Vagina (tissue), 2 donors: ENCODE data around the gene SLC16A9. TPM values are rescaled to one million over a fixed set of nuclear protein-coding genes. Genes with fewer than 3 reads are reported as not detected.

Experiments used
- DNase-seq, 2 donors: peaks; one replicate each; pipeline ENCODE4 v3.0.0-alpha.2; 2017; ENCODE audit errors: extremely low spot score in 2 of 2
- H3K27ac ChIP-seq: fragments of 200-600 bp; sonication (generic); one replicate; pipeline ENCODE4 v1.5.1; 2019
- H3K27me3 ChIP-seq: fragments of 200-600 bp; sonication (generic); one replicate; pipeline ENCODE4 v1.5.1; 2019
- H3K36me3 ChIP-seq, 2 donors: fragments of 200-600 bp; sonication (generic); one replicate each; pipeline ENCODE4 v1.5.1; 2017 to 2019
- H3K4me1 ChIP-seq: fragments of 200-600 bp; sonication (generic); one replicate; pipeline ENCODE4 v1.5.1; 2019
- H3K4me3 ChIP-seq, 2 donors: fragments of 200-600 bp; sonication (generic); 1 replicate in 1 of 2; 2 replicates in 1 of 2; pipeline ENCODE4 v1.5.1; 2016 to 2019
- H3K9me3 ChIP-seq: fragments of 200-600 bp; sonication (generic); one replicate; pipeline ENCODE4 v1.5.1; 2019
- CTCF ChIP-seq, 3 experiments: fragments of 450-650 bp in 2 of 3; fragments of 200-600 bp in 1 of 3; sonication (generic) in 1 of 3; IDR thresholded peaks; one replicate each; pipeline ENCODE4 v1.5.1; 2017 to 2019; ENCODE audit warnings: antibody characterized with exemption in 3 of 3, mild to moderate bottlenecking in 2 of 3, moderate library complexity in 2 of 3
- POLR2A ChIP-seq, 2 donors: fragments of 450-650 bp; IDR thresholded peaks; one replicate each; pipeline ENCODE4 v1.6.1; 2017; ENCODE audit warnings: antibody characterized with exemption in 2 of 2, mild to moderate bottlenecking in 2 of 2, moderate library complexity in 2 of 2
- POLR2AphosphoS5 ChIP-seq, 2 donors: sonication (generic); formaldehyde crosslinking; IDR thresholded peaks; one replicate each; pipeline ENCODE4 v1.9.0; 2017; ENCODE audit warnings: antibody characterized with exemption in 2 of 2, mild to moderate bottlenecking in 2 of 2, low read depth in 1 of 2; ENCODE audit not compliant: insufficient read depth in 1 of 2
- intact Hi-C: fragments of 100-400 bp; cut with DNase I; formaldehyde crosslinking; loops from one replicate; pipeline ENCODE4 v1.15.1; 2023
- total RNA-seq: library from RNA; depleted of rRNA; stranded (reverse); fragments of >200 nt; gene quantifications from one replicate; pipeline ENCODE4 v1.2.3, GENCODE V29; 2016

The SLC16A9 gene
- total RNA-seq, 1 donor from 2014 or later, result 3.7 TPM

- Histone ChIP-seq H3K4me1 (no peaks in the 10 kb centered on the region), H3K9me3 (no peaks in the 10 kb centered on the region), H3K4me3 (no peak overlapping the region), H3K27me3 (no peaks in the 10 kb centered on the region), H3K27ac (peak overlapping the region; percentile 10), H3K36me3 (no peaks in the 10 kb centered on the region)
- intact Hi-C loops, result loop anchor here (10.0 kb wide), 3 partner anchors 181 to 421 kb away; no protein-coding TSS in a partner anchor
- TF ChIP-seq CTCF (IDR thresholded peaks at IDR 0.05), result no peak
- no peak for TF ChIP-seq POLR2AphosphoS5 (IDR thresholded peaks at IDR 0.05; ENCODE audit: insufficient read depth in 1 of 2, low read depth in 1 of 2)
- DNase-seq, result no peak
These were observed 85.5 kb downstream of the SLC16A9 start for GRCh38 chr10:59624136-59624535.

GRCh38 chr10:59623133-59624121 lies 86.2 kb downstream of the SLC16A9 start:
- DNase-seq, result no peak
- no peaks in the 10 kb centered on the region for H3K36me3 ChIP-seq
- no peaks in the 10 kb centered on the region for H3K27me3 ChIP-seq
- no peak overlapping the region for H3K4me3 ChIP-seq
- H3K27ac ChIP-seq, result peak overlapping the region; percentile 10
- no peaks in the 10 kb centered on the region for H3K9me3 ChIP-seq
- TF ChIP-seq POLR2A (IDR thresholded peaks at IDR 0.05) (no peak), CTCF (IDR thresholded peaks at IDR 0.05) (no peak)
- no peaks in the 10 kb centered on the region for H3K4me1 ChIP-seq
- intact Hi-C loops, result loop anchor here (10.0 kb wide), 3 partner anchors 181 to 421 kb away; no protein-coding TSS in a partner anchor

- intact Hi-C loops, result loop anchor here (10.0 kb wide), 3 partner anchors 182 to 422 kb away; no protein-coding TSS in a partner anchor
- no peak for DNase-seq
- Histone ChIP-seq H3K36me3 (no peaks in the 10 kb centered on the region), H3K4me1 (no peaks in the 10 kb centered on the region), H3K27me3 (no peaks in the 10 kb centered on the region), H3K4me3 (no peak overlapping the region), H3K9me3 (no peaks in the 10 kb centered on the region), H3K27ac (no peak overlapping the region)
- TF ChIP-seq CTCF (IDR thresholded peaks at IDR 0.05), result peak; percentile 15 to 65 (median 56)
- no peak for TF ChIP-seq POLR2AphosphoS5 (IDR thresholded peaks at IDR 0.05; ENCODE audit: insufficient read depth in 1 of 2, low read depth in 1 of 2)
These were observed 87.1 kb downstream of the SLC16A9 start for GRCh38 chr10:59622320-59623132.

GRCh38 chr10:59621771-59622170 lies 87.9 kb downstream of the SLC16A9 start:
- H3K4me1 ChIP-seq, result no peaks in the 10 kb centered on the region
- H3K36me3 ChIP-seq, result no peaks in the 10 kb centered on the region
- H3K4me3 ChIP-seq, result no peak overlapping the region
- no peaks in the 10 kb centered on the region for H3K27me3 ChIP-seq
- intact Hi-C loops, result loop anchor here (10.0 kb wide), 3 partner anchors 183 to 423 kb away; no protein-coding TSS in a partner anchor
- no peaks in the 10 kb centered on the region for H3K9me3 ChIP-seq
- H3K27ac ChIP-seq, result no peak overlapping the region
- DNase-seq, result no peak
- TF ChIP-seq CTCF (IDR thresholded peaks at IDR 0.05) (no peak), POLR2A (IDR thresholded peaks at IDR 0.05) (no peak), POLR2AphosphoS5 (IDR thresholded peaks at IDR 0.05; ENCODE audit: insufficient read depth in 1 of 2, low read depth in 1 of 2) (no peak)
